ENCODE measurements around the gene NXN. TPM values are rescaled to one million over a fixed set of nuclear protein-coding genes. Genes with fewer than 3 reads are reported as not detected.

NXN gene
- 128 and 145 TPM in 2 replicates for total RNA-seq

DNA sequence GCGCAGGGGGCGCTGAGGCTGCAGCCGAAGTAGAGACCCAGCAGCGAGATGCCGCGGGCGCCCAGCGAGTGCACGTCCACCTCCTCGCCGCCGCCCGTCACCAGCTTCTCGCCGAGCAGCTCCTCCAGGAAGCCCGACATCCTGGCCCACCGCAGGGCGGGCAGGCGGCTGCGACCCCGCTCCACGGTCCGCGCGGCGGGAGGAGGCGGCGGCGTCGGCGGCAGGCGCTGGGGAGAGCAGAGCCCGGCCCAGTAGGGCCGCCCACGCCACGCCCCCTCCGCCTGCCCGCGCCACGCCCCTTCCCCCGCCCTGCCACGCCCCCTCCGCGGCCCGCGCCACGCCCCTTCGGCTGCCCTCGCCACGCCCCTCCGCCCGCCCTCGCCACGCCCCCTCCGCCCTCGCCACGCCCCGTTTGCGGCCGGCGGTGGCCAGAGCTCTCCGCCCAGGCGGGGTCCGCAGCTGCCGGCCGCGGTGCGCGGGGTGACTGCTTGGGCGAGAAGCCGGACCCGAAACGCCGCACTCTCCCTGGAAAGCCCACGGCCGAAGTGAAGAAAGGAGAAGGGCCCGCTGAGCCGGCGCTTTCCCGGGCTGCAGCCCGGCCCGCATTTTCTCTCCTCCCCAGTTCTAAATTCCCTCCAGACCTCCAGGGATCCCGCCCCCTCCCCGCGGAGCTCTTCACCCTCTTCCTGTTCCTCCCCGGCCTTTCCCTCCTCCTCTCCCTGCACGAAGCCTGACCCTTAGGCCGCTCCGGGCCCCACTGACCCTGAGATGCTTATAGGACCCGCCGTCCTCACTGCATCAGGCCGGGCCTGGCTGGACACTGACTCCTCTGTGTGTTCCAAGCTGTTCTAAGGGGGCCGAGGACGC, at the start of gene NXN:
Gene NXN (minus strand): TSS at position 238 of the 867 bp plus-strand sequence.

DNA sequence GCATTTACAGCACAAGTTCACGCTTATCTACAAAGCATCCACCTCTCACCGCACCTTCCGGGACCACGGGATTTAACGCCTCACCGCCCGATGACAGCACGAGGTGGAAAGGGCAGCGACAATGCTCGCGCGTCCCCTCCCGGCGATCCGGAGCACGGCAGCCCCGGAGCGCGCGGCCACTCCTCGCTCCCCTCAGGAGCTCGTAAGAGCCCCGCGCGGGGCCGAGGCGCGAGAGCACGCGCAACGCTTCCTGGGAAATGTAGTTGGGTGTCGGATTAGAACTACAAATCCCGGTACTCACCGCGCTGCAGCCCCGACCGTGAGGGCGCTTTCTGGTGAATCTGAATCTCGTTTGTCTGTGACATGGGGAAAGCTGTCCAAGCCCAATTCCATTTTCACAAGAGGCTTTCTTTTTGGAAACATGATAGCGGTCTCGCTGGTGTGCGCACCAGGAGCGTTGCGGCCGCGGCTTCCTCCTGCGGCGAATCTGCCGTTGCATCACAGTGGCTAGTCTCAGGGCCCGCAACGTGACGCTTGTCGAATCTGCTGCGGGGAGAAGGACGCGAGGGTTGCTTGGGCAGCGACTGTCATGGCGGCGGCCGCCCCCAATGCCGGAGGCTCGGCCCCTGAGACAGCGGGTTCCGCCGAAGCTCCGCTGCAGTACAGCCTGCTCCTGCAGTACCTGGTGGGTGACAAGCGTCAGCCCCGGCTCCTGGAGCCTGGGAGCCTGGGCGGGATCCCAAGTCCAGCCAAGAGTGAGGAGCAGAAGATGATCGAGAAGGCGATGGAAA, 17.2 kb upstream of the NXN start, which contains the start of gene TIMM22:
Gene TIMM22 (plus strand): TSS at position 576 of the 791 bp plus-strand sequence. CDS start 14 bp downstream, at position 590.

DNA sequence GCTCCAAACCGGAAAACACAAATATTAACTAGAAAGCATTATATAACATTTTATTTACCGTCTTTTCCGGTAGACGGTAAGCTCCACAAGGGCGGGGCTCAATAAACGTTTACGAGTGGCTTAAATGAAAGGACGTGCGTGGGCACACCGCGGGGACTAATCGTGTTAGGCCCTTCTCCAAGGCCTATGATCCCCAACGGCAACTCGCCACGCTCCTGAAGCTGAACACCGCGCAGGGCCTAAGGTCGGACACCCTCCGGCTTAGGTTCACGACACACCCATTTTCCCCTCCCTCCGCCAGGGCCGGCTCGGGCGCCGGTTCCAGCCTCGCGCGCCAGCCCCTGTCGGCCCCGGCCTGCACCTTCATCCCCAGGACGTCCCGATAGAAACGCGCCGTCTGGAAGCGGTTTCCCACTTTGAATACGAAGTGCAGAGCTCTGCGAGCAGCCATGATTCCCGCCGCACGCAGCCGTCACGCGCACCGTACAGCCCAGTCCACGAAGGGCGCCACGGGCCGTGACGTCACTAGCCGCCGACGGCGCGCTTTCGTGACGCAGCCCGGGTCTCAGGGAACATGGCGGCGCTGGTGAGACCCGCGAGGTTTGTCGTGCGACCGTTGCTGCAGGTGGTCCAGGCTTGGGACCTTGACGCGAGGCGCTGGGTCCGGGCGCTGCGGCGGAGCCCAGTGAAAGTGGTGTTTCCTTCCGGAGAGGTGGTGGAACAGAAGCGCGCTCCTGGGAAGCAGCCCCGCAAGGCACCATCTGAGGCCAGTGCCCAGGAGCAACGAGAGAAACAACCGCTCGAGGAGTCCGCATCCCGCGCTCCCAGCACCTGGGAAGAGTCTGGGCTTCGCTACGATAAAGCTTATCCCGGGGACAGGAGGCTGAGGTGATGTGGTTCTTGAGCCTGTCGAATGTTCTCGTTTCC, 197.5 kb downstream of the NXN start, which contains the start of the genes GLOD4 and MRM3:
Gene GLOD4 (minus strand): TSS at position 476 of the 927 bp plus-strand sequence. CDS start 25 bp downstream, at position 451.
Gene MRM3 (plus strand): TSS at position 549 of the 927 bp plus-strand sequence. CDS start 26 bp downstream, at position 575.

DNA sequence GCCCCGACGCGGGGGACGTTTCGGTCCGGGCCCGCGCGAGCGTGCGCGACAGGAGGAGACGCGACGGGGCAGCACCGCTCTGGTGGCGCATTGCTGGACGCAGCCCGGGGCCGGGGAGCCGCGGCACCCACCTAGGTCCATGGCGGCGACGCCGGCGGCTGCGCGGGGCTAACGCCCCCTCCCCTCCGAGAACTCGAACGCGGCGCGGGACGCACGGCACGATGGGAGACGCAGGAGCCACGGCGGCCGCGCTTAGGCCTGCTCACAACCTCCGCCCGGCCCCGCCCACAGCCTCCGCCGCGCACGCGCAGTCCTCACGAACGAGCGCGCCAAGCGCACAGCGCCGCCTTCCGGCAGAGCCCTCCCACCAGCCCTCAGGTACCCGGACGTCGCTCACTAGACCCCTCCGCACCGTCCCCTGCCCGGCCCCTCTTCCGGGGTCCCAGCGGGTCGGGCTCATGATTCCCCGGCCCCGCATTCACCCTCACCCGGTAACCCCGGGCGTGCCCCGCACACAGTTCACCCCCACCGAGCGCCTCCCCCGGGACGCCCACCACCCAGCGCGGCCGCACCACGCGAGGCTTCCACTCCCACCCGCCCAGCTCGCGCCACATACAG, 227.5 kb downstream of the NXN start, which contains the start of gene GEMIN4:
Gene GEMIN4 (minus strand): TSS at position 263 of the 618 bp plus-strand sequence. CDS start 122 bp downstream, at position 141.

Other genes starting within 250 kb of the NXN start
- gene TLCD3A, start 247.2 kb downstream of the NXN start, total RNA-seq = 13.4 and 17.5 TPM in 2 replicates
- gene GEMIN4, start 227.5 kb downstream of the NXN start, total RNA-seq = 7.7 and 8.9 TPM in 2 replicates
- gene GLOD4, start 197.5 kb downstream of the NXN start, total RNA-seq = 51.1 and 52.8 TPM in 2 replicates
- gene MRM3, start 197.4 kb downstream of the NXN start, total RNA-seq = 15.0 and 19.0 TPM in 2 replicates
- gene TIMM22, start 17.4 kb upstream of the NXN start, total RNA-seq = 14.5 and 15.6 TPM in 2 replicates
- gene ABR, start 200.2 kb upstream of the NXN start, total RNA-seq = 29.8 and 33.0 TPM in 2 replicates